Mesendoderm (in vitro differentiated cells): ENCODE data around the gene PSMA5.

Experiments
- DNase-seq: peaks from one replicate; pipeline ENCODE4 v3.0.0; 2013
- H2AK5ac ChIP-seq: 2 replicates; pipeline ENCODE4 v1.6.1; 2013; ENCODE audit warnings: low read length, inconsistent platforms
- H2BK120ac ChIP-seq: 2 replicates; pipeline ENCODE4 v1.6.1; 2013; ENCODE audit warnings: low read depth, mild to moderate bottlenecking, low read length, moderate library complexity, mixed read lengths
- H2BK15ac ChIP-seq: replicated peaks from 2 replicates; pipeline ENCODE4 v1.6.1; 2013; ENCODE audit warnings: low read depth, mild to moderate bottlenecking, moderate library complexity
- H2BK5ac ChIP-seq: 2 replicates; pipeline ENCODE4 v1.6.1; 2013; ENCODE audit warnings: low read length, inconsistent platforms
- H3K18ac ChIP-seq: 2 replicates; pipeline ENCODE4 v1.6.1; 2013; ENCODE audit warnings: mild to moderate bottlenecking, low read length, mixed read lengths
- H3K23ac ChIP-seq: one replicate; pipeline ENCODE4 v1.6.1; 2013; ENCODE audit warnings: low read length
- H3K27ac ChIP-seq: 2 replicates; pipeline ENCODE4 v1.5.1; 2013; ENCODE audit warnings: low read depth, mild to moderate bottlenecking, inconsistent platforms, low read length, moderate library complexity
- H3K27me3 ChIP-seq: 2 replicates; pipeline ENCODE4 v1.6.1; 2013; ENCODE audit warnings: low read length, control low read depth, mild to moderate bottlenecking, inconsistent platforms; ENCODE audit not compliant: insufficient read depth, poor library complexity
- H3K36me3 ChIP-seq: 2 replicates; pipeline ENCODE4 v1.6.1; 2013; ENCODE audit warnings: low read length, inconsistent platforms; ENCODE audit not compliant: control insufficient read depth, insufficient read depth
- H3K4ac ChIP-seq: one replicate; pipeline ENCODE4 v1.6.1; 2013; ENCODE audit warnings: low read depth, mild to moderate bottlenecking, low read length, moderate library complexity
- H3K4me1 ChIP-seq: 2 replicates; pipeline ENCODE4 v1.6.1; 2013; ENCODE audit warnings: low read depth, low read length, inconsistent platforms; ENCODE audit not compliant: control insufficient read depth
- H3K4me2 ChIP-seq: 2 replicates; pipeline ENCODE4 v1.6.1; 2013; ENCODE audit warnings: low read length
- H3K4me3 ChIP-seq: 2 replicates; pipeline ENCODE4 v1.5.1; 2013; ENCODE audit warnings: mild to moderate bottlenecking, low read length
- H3K56ac ChIP-seq: one replicate; pipeline ENCODE4 v1.6.1; 2013; ENCODE audit warnings: low read length
- H3K79me1 ChIP-seq: 2 replicates; pipeline ENCODE4 v1.6.1; 2013; ENCODE audit warnings: low read length, inconsistent platforms
- H3K79me2 ChIP-seq: 2 replicates; pipeline ENCODE4 v1.6.1; 2013; ENCODE audit warnings: mild to moderate bottlenecking, low read length; ENCODE audit not compliant: control insufficient read depth, insufficient read depth
- H3K9ac ChIP-seq: 2 replicates; pipeline ENCODE4 v1.6.1; 2013; ENCODE audit warnings: low read length, inconsistent platforms
- H4K5ac ChIP-seq: one replicate; pipeline ENCODE4 v1.6.1; 2013; ENCODE audit warnings: low read length
- H4K8ac ChIP-seq: one replicate; pipeline ENCODE4 v1.6.1; 2013; ENCODE audit warnings: low read depth, mild to moderate bottlenecking, control low read depth, low read length, moderate library complexity
- WGBS: extraction: QIAGEN DNeasy Blood & Tissue Kit; methylation state at CpG from one replicate; pipeline ENCODE4 v1.1.7; 2013; ENCODE audit warnings: low lambda C conversion rate, missing lambda C conversion rate; ENCODE audit not compliant: insufficient coverage; ENCODE audit errors: extremely low coverage; 5-methylcytosine and 5-hydroxymethylcytosine counted together

The PSMA5 gene

DNA sequence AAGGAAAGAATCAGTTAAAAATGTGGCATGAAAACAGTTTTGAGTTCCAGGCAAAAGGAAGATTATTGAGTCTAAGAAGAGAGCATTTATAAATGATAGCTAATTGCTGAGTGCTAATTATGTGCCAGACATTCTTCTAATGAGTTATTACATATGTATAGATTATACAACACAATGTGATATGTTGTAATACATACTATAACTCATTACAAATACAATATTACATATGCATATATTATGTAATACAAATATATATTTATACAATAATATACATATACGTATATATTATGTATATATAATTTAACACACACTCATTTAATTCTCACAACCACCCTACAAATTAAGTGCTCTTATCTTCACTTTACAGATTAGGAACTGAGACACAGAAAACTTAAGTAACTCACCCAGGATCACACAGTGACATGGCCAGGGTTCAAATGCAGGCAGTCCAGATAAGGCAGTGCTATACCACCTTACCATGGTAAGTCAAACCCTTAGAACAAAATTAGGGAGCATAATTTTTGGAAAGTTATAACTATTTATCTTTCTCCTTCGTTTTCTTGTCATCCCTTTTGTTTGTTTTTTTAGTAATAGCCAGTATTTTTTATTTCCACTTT lies 32.5 kb downstream of the PSMA5 start:
- Histone ChIP-seq H2AK5ac (no peak overlapping the region), H2BK5ac (no peak overlapping the region), H3K79me2 (peaks cover 7% of the 10 kb centered on the region), H3K9ac (no peak overlapping the region), H3K4me1 (peaks cover 7% of the 10 kb centered on the region), H3K27ac (no peak overlapping the region), H4K5ac (no peak overlapping the region), H3K56ac (no peak overlapping the region), H3K4me3 (no peak overlapping the region), H3K36me3 (no peaks in the 10 kb centered on the region), H3K27me3 (no peaks in the 10 kb centered on the region), H3K23ac (no peak overlapping the region), H2BK120ac (no peak overlapping the region), H4K8ac (no peak overlapping the region), H2BK15ac (no peak overlapping the region), H3K4me2 (no peak overlapping the region), H3K79me1 (peaks cover 9% of the 10 kb centered on the region), H3K18ac (no peak overlapping the region), H3K4ac (no peak overlapping the region)
- no peak for DNase-seq
- WGBS = 83% methylated on average over 1 of the region's 2 CpGs

GRCh38 chr1:109392788-109393616 lies 33.2 kb downstream of the PSMA5 start:
- Histone ChIP-seq H2AK5ac (no peak overlapping the region), H3K36me3 (no peaks in the 10 kb centered on the region), H3K79me1 (peaks cover 11% of the 10 kb centered on the region), H4K8ac (no peak overlapping the region), H3K79me2 (peaks cover 9% of the 10 kb centered on the region), H3K27me3 (no peaks in the 10 kb centered on the region), H3K27ac (no peak overlapping the region), H2BK5ac (no peak overlapping the region), H4K5ac (no peak overlapping the region), H3K4me3 (no peak overlapping the region), H2BK15ac (no peak overlapping the region), H3K4me1 (peaks cover 3% of the 10 kb centered on the region), H3K4ac (no peak overlapping the region), H3K56ac (no peak overlapping the region), H3K4me2 (no peak overlapping the region), H2BK120ac (no peak overlapping the region), H3K9ac (no peak overlapping the region), H3K23ac (no peak overlapping the region), H3K18ac (no peak overlapping the region)
- no CpG with 5 or more reads among the region's 10 CpGs for WGBS
- no peak for DNase-seq

DNA sequence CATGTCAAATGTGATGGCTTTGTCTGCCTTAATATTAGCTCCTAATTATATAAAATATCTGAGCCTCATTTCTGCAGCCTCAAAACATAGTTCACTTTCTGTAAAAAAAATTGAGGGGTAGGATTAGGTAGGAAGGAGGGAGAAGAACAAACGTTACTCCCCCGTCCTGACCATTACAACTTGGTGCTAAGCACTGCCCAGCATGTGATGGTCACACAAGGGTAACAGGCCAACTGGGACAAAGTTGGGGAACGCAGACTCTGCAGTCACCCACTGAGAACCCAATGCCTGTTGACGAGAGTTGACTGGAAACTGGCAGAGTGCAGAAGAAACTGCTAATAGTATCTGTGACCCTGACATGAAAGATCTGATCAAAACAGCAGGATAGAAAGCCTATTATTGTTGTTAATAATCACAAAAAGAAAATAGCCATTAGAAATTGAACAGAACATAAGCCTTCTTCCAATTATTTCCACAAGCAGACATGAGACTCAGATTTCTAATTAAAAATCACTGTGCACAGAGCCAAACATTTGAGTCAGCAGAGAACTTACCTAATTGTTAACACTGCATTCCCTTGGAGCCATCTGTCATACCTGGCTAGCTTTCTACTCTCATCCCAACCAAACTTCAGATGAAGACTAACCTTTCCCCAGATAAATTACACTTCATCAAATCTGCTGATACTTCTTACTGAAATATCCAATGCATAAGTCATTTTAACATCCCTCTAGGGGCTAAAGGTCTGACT lies 34.0 kb downstream of the PSMA5 start:
- H3K27ac ChIP-seq = no peak overlapping the region
- H3K56ac ChIP-seq = no peak overlapping the region
- no peak for DNase-seq
- no peak overlapping the region for H3K4me2 ChIP-seq
- no peaks in the 10 kb centered on the region for H3K27me3 ChIP-seq
- peaks cover 11% of the 10 kb centered on the region for H3K79me2 ChIP-seq
- no peak overlapping the region for H3K23ac ChIP-seq
- H3K9ac ChIP-seq = no peak overlapping the region
- H2BK5ac ChIP-seq = no peak overlapping the region
- no peak overlapping the region for H3K18ac ChIP-seq
- H3K4me1 ChIP-seq = peaks cover 3% of the 10 kb centered on the region
- H3K4ac ChIP-seq = no peak overlapping the region
- H4K8ac ChIP-seq = no peak overlapping the region
- H2BK15ac ChIP-seq = no peak overlapping the region
- peaks cover 11% of the 10 kb centered on the region for H3K79me1 ChIP-seq
- no peak overlapping the region for H2BK120ac ChIP-seq
- H4K5ac ChIP-seq = no peak overlapping the region
- H3K36me3 ChIP-seq = no peaks in the 10 kb centered on the region
- H3K4me3 ChIP-seq = no peak overlapping the region
- no peak overlapping the region for H2AK5ac ChIP-seq
- WGBS = no CpG with 5 or more reads among the region's 4 CpGs

DNA sequence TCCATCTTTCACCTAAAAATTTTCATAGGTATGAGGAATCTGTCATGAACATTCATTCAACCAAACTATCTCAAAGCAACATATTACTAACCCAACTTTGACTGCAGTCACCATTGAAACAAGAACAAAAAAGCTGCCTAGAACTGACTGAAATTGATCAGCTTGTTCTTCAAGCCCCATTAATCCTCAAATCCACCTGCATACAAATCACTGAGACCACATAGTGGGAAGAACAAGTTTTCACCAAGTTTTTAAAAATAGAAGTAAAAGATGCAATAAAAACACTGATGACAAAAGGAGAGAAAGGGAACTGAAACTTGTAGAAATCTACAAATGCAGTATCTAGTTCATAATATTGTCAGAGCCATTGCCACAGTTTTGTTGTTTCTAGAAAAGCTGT lies 34.6 kb downstream of the PSMA5 start:
- no peak overlapping the region for H4K5ac ChIP-seq
- H3K4me1 ChIP-seq = peaks cover 3% of the 10 kb centered on the region

DNA sequence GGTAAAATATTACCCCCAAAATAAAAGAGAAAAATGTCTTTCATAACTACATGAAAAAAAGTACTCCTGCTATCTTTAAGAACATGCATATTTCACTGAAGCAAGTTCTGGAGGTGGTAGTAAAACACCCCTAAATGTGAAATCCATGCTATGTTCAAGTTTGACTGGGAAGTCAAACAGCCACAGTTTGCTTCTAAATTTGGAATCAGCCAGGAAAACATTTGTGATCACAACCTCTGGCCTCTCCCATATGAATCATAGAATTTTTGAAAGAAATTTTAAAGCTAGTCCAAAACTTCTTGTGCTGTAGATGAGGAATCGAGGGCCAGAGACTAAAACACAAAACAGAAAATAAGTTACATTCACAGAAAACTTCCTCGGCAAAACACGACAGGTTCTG lies 35.1 kb downstream of the PSMA5 start:
- Histone ChIP-seq H3K4me3 (no peak overlapping the region), H3K79me1 (peaks cover 8% of the 10 kb centered on the region), H3K4me2 (no peak overlapping the region), H3K79me2 (peaks cover 11% of the 10 kb centered on the region), H3K56ac (no peak overlapping the region), H3K9ac (no peak overlapping the region), H3K36me3 (no peaks in the 10 kb centered on the region), H4K5ac (no peak overlapping the region), H2BK5ac (no peak overlapping the region), H3K4ac (no peak overlapping the region), H3K18ac (no peak overlapping the region), H3K23ac (no peak overlapping the region), H3K4me1 (no peaks in the 10 kb centered on the region), H4K8ac (no peak overlapping the region), H2AK5ac (no peak overlapping the region), H3K27ac (no peak overlapping the region), H2BK15ac (no peak overlapping the region), H2BK120ac (no peak overlapping the region), H3K27me3 (no peaks in the 10 kb centered on the region)
- DNase-seq = no peak
- no CpG with 5 or more reads among the region's 3 CpGs for WGBS

More for the DNA sequence above, 34.6 kb downstream of the PSMA5 start:
- H3K23ac ChIP-seq = no peak overlapping the region
- no peak overlapping the region for H3K4me2 ChIP-seq
- no peak overlapping the region for H2BK15ac ChIP-seq
- no peak overlapping the region for H3K4me3 ChIP-seq
- no peaks in the 10 kb centered on the region for H3K27me3 ChIP-seq
- H3K9ac ChIP-seq = no peak overlapping the region
- no peak overlapping the region for H2BK5ac ChIP-seq
- no peak for DNase-seq
- no peak overlapping the region for H3K27ac ChIP-seq
- H3K36me3 ChIP-seq = no peaks in the 10 kb centered on the region
- H3K56ac ChIP-seq = no peak overlapping the region
- peaks cover 11% of the 10 kb centered on the region for H3K79me2 ChIP-seq
- no peak overlapping the region for H4K8ac ChIP-seq
- peaks cover 11% of the 10 kb centered on the region for H3K79me1 ChIP-seq
- no peak overlapping the region for H3K18ac ChIP-seq
- no peak overlapping the region for H3K4ac ChIP-seq
- no peak overlapping the region for H2AK5ac ChIP-seq
- no peak overlapping the region for H2BK120ac ChIP-seq
